Measurements from ENCODE around the gene NIBAN1.

NIBAN1 gene

DNA sequence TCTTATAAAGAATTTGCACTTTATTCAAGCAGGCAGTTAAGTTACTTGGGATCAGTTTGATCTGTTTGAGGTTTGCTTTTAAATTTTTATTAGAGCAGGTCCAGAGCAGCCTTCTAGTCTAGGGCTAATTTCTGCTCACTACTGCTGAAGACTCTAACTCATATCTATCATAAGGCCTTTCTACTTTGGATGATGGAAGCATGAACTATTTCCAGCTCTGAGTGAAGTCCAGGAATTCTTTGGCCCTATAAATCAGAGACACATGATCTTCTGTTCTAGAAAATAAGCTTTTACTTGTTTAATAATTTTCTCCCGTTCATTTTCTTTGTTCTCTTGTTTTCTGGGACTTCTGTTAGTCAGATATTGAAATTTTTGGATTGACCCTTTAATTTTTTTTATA lies 14.7 kb downstream of the NIBAN1 start:
- no peak for TF ChIP-seq ZBTB7A (IDR thresholded peaks at IDR 0.05; ENCODE audit: low read depth)
- no peak for TF ChIP-seq TCF12 (IDR thresholded peaks at IDR 0.05; ENCODE audit: low read depth)
- no peak for TF ChIP-seq TAF1 (IDR thresholded peaks at IDR 0.05; ENCODE audit: low read depth)
- no peak for TF ChIP-seq FOXM1 (IDR thresholded peaks at IDR 0.05; ENCODE audit: borderline replicate concordance, low read depth)
- TF ChIP-seq, protein P1, sequence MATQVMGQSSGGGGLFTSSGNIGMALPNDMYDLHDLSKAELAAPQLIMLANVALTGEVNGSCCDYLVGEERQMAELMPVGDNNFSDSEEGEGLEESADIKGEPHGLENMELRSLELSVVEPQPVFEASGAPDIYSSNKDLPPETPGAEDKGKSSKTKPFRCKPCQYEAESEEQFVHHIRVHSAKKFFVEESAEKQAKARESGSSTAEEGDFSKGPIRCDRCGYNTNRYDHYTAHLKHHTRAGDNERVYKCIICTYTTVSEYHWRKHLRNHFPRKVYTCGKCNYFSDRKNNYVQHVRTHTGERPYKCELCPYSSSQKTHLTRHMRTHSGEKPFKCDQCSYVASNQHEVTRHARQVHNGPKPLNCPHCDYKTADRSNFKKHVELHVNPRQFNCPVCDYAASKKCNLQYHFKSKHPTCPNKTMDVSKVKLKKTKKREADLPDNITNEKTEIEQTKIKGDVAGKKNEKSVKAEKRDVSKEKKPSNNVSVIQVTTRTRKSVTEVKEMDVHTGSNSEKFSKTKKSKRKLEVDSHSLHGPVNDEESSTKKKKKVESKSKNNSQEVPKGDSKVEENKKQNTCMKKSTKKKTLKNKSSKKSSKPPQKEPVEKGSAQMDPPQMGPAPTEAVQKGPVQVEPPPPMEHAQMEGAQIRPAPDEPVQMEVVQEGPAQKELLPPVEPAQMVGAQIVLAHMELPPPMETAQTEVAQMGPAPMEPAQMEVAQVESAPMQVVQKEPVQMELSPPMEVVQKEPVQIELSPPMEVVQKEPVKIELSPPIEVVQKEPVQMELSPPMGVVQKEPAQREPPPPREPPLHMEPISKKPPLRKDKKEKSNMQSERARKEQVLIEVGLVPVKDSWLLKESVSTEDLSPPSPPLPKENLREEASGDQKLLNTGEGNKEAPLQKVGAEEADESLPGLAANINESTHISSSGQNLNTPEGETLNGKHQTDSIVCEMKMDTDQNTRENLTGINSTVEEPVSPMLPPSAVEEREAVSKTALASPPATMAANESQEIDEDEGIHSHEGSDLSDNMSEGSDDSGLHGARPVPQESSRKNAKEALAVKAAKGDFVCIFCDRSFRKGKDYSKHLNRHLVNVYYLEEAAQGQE (IDR thresholded peaks at IDR 0.05; ENCODE audit: low read depth) = no peak
- TF ChIP-seq TEAD4 (IDR thresholded peaks at IDR 0.05) = no peak

DNA sequence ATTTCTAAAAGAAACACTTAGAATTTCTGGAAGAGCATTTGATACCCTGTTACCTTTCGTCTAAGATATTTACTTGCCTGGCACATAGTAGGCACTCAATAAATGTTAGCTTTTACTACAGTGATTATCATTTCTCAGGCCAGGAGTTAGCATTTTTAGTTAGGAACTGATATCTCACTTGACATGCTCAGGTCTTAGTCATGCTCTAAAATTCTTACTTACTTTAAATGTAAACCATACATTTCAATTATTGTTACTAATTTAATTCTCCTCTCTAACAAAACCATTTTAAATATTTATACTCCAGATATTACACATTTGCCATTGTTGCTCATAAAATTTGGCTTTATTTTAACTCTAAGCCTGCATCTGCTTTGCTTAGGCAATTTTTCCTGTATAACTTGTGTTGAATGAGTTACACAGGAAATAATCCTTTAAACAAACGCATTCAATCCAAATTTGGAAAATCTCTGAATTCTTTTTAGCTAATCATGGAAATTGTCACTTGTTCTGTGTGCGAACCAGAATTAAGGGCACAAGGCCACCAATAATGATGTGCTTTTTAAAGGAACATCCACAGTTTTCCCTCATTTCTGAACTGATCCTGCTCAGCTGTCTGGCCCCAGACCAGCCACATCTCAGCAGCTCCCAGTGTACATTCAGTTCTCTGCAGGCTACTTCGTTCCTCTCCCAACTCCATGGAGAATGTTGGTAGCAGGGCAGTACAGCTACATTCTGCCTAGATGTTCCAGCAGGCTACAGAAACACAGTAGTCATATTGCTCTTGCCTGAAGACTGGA lies 15.6 kb downstream of the NIBAN1 start:
- TF ChIP-seq EGR1 (IDR thresholded peaks at IDR 0.05) (no peak), CREB1 (IDR thresholded peaks at IDR 0.05; ENCODE audit: low read depth) (no peak), EP300 (IDR thresholded peaks at IDR 0.05; ENCODE audit: borderline replicate concordance) (no peak), FOXM1 (IDR thresholded peaks at IDR 0.05; ENCODE audit: borderline replicate concordance, low read depth) (no peak), CEBPB (IDR thresholded peaks at IDR 0.05) (no peak), NFIC (IDR thresholded peaks at IDR 0.05) (no peak), RAD21 (IDR thresholded peaks at IDR 0.05; ENCODE audit: low read depth) (no peak), TAF1 (IDR thresholded peaks at IDR 0.05; ENCODE audit: low read depth) (no peak)

DNA sequence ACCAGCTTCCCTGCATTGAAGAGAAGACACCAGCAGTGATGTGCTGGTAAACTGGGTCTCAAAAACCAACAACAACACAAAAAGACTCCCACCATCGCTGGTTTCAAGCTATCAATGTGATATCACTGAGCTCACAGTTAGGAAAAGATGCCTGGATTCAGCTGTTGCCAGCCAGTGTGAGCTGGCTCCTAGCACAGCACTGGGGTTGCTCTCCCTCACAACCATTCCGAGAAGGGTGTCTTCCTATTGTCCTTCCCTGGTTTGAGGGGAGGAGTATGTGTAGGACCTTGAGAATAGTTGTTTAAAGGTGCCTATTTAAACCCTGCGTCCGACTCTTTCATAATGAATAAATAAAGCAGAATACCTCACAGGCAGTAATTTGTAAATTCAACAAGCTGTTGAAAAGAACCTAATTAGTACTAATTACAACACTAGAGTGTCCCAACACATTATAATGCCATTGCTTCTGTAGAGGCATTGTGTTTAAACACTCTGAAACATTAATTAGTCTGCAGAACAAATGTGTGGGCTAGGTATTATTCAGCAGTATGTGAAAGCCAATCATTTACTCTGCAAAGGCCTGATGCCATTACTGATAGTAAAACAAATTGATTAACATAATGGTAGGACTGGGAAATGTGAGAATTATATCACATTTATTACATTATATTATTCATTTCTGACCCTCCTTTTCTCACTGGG lies 17.2 kb downstream of the NIBAN1 start:
- no peak for TF ChIP-seq TAF1 (IDR thresholded peaks at IDR 0.05; ENCODE audit: low read depth)
- no peak for TF ChIP-seq CREB1 (IDR thresholded peaks at IDR 0.05; ENCODE audit: low read depth)
- no peak for TF ChIP-seq RAD21 (IDR thresholded peaks at IDR 0.05; ENCODE audit: low read depth)
- no peak for TF ChIP-seq FOXM1 (IDR thresholded peaks at IDR 0.05; ENCODE audit: borderline replicate concordance, low read depth)
- no peak for TF ChIP-seq TCF12 (IDR thresholded peaks at IDR 0.05; ENCODE audit: low read depth)
- TF ChIP-seq NFIC (IDR thresholded peaks at IDR 0.05) = no peak
- TF ChIP-seq, protein P2, sequence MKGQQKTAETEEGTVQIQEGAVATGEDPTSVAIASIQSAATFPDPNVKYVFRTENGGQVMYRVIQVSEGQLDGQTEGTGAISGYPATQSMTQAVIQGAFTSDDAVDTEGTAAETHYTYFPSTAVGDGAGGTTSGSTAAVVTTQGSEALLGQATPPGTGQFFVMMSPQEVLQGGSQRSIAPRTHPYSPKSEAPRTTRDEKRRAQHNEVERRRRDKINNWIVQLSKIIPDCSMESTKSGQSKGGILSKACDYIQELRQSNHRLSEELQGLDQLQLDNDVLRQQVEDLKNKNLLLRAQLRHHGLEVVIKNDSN (IDR thresholded peaks at IDR 0.05) = no peak
- TF ChIP-seq, protein P3, sequence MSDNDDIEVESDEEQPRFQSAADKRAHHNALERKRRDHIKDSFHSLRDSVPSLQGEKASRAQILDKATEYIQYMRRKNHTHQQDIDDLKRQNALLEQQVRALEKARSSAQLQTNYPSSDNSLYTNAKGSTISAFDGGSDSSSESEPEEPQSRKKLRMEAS (IDR thresholded peaks at IDR 0.05) = no peak
- TF ChIP-seq, protein P1 (IDR thresholded peaks at IDR 0.05; ENCODE audit: low read depth) = no peak
- no peak for TF ChIP-seq CEBPB (IDR thresholded peaks at IDR 0.05)
- no peak for TF ChIP-seq ZBTB7A (IDR thresholded peaks at IDR 0.05; ENCODE audit: low read depth)
- TF ChIP-seq EP300 (IDR thresholded peaks at IDR 0.05; ENCODE audit: borderline replicate concordance) = no peak
- TF ChIP-seq YY1 (IDR thresholded peaks at IDR 0.05; ENCODE audit: low read depth) = no peak

DNA sequence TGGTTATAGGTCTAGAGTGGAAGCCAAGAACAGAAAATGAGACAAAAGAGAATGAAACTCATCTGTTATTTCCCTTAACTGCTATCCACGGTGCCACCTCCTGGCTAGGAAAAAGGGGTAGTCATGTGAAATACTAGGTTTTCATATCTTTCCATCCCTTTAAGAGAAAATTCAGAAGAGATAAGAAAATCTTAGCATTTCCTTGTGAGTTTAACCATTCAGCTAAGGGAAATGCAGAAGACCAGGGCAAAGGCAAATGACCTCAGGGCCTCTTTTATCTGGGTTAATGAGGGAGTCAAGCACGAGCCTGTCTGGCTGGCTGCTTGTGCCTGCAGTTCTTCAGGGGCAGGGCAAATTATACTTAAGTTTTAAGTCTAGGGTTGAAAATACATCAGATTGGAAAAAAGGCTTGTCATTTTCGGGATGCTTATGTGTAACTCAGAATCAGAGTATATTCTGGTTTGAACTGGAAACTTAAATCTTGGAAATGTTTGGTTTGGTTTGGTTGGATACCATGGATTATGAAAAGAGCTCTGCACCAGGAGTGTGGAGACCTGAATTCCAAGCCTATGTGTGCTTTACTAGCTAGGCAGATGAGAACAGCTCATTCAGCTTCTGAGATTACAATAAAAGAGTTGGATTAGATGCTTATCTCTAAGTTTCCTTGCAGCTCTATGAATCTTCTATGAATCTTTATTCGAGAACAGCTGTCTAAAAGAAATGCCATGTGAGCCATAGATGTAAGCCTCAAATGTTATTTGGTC lies 19.9 kb downstream of the NIBAN1 start:
- TF ChIP-seq RAD21 (IDR thresholded peaks at IDR 0.05; ENCODE audit: low read depth) (0 out of 2 replicates have a peak, but pooled peaks have one; percentile 23), TEAD4 (IDR thresholded peaks at IDR 0.05) (no peak), TCF12 (IDR thresholded peaks at IDR 0.05; ENCODE audit: low read depth) (no peak), ZBTB7A (IDR thresholded peaks at IDR 0.05; ENCODE audit: low read depth) (no peak), CEBPB (IDR thresholded peaks at IDR 0.05) (no peak)
- TF ChIP-seq, protein P1 (IDR thresholded peaks at IDR 0.05; ENCODE audit: low read depth) = no peak

All from Ishikawa (cell line).